Measurements from ENCODE around the gene SHISAL2A. TPM values are rescaled to one million over a fixed set of nuclear protein-coding genes. Genes with fewer than 3 reads are reported as not detected.

Gene SHISAL2A
- total and polyA plus RNA-seq, 2 of the 13 experiments (the other 11 are each of a cell fraction or from before 2014, with no cell fraction given): not detected

- no peak for TF ChIP-seq CEBPZ (IDR thresholded peaks at IDR 0.05; ENCODE audit: low read length)
- 0 out of 2 replicates have a peak, but pooled peaks have one; percentile 22 for TF ChIP-seq KDM6A (CRISPR knock-in tag; IDR thresholded peaks at IDR 0.05; ENCODE audit: low read depth)
- TF ChIP-seq FLYWCH1 (CRISPR knock-in tag; IDR thresholded peaks at IDR 0.05): no peak
- peak; percentile 26; the same call in 1 of the 2 replicates for TF ChIP-seq CEBPG (CRISPR knock-in tag; IDR thresholded peaks at IDR 0.05)
- no peak for TF ChIP-seq ELF4 (CRISPR knock-in tag; IDR thresholded peaks at IDR 0.05; ENCODE audit: borderline replicate concordance)
- no peak for TF ChIP-seq ZBTB33 (CRISPR knock-in tag; IDR thresholded peaks at IDR 0.05)
- no peak for TF ChIP-seq YY1 (IDR thresholded peaks at IDR 0.05; ENCODE audit: insufficient read depth, insufficient replicate concordance, low read depth, low read length)
- TF ChIP-seq PCBP2 (optimal IDR thresholded peaks at IDR 0.05; ENCODE audit: low read depth, low read length, poor library complexity, severe bottlenecking): no peak
- TF ChIP-seq ZNF607 (CRISPR knock-in tag; IDR thresholded peaks at IDR 0.05; ENCODE audit: borderline replicate concordance): no peak
- no peak for TF ChIP-seq MYPOP (CRISPR knock-in tag; IDR thresholded peaks at IDR 0.05)
- TF ChIP-seq THAP7 (CRISPR knock-in tag; IDR thresholded peaks at IDR 0.05): no peak
- no peak for TF ChIP-seq ZKSCAN1 (IDR thresholded peaks at IDR 0.05; ENCODE audit: low read length)
- TF ChIP-seq RBAK (CRISPR knock-in tag; IDR thresholded peaks at IDR 0.05): no peak
- no peak for TF ChIP-seq ZNF17 (CRISPR knock-in tag; IDR thresholded peaks at IDR 0.05)
- TF ChIP-seq ZNF646 (CRISPR knock-in tag; IDR thresholded peaks at IDR 0.05): no peak
- no peak for TF ChIP-seq ZNF619 (CRISPR knock-in tag; IDR thresholded peaks at IDR 0.05)
- no peak for TF ChIP-seq AGO1 (IDR thresholded peaks at IDR 0.05; ENCODE audit: low read depth, low read length, poor library complexity, severe bottlenecking)
Measured at GRCh38 chr1:52651904-52652303, 18.9 kb downstream of the SHISAL2A start (continued).

Data from HepG2 (cell line).